HUES64 (cell line): ENCODE results near the gene MROH2A.

Experiments
- H3K27ac ChIP-seq: 2 replicates; pipeline ENCODE4 v1.7.0; 2013; ENCODE audit warnings: low read depth, low read length, inconsistent platforms
- H3K27me3 ChIP-seq: 2 replicates; pipeline ENCODE4 v1.6.1; 2013; ENCODE audit warnings: mild to moderate bottlenecking, low read length; ENCODE audit not compliant: insufficient read depth
- H3K36me3 ChIP-seq: 2 replicates; pipeline ENCODE4 v1.6.1; 2013; ENCODE audit warnings: mild to moderate bottlenecking, low read length; ENCODE audit not compliant: insufficient read depth
- H3K4me1 ChIP-seq: 2 replicates; pipeline ENCODE4 v1.6.1; 2013; ENCODE audit warnings: mild to moderate bottlenecking, low read length, moderate library complexity; ENCODE audit not compliant: insufficient read depth
- H3K4me3 ChIP-seq: 2 replicates; pipeline ENCODE4 v1.5.1; 2013; ENCODE audit warnings: mild to moderate bottlenecking, low read length, moderate library complexity
- H3K9ac ChIP-seq: 2 replicates; pipeline ENCODE4 v1.6.1; 2013; ENCODE audit warnings: mild to moderate bottlenecking, low read depth, low read length
- H3K9me3 ChIP-seq: 2 replicates; pipeline ENCODE4 v1.6.1; 2013; ENCODE audit warnings: low read depth, low read length; ENCODE audit not compliant: insufficient read depth
- WGBS: fragments of 150-250, 120-280 bp; methylation state at CpG from one replicate; pipeline ENCODE4 v1.1.7; 2013; ENCODE audit warnings: missing lambda C conversion rate; 5-methylcytosine and 5-hydroxymethylcytosine counted together

MROH2A gene

DNA sequence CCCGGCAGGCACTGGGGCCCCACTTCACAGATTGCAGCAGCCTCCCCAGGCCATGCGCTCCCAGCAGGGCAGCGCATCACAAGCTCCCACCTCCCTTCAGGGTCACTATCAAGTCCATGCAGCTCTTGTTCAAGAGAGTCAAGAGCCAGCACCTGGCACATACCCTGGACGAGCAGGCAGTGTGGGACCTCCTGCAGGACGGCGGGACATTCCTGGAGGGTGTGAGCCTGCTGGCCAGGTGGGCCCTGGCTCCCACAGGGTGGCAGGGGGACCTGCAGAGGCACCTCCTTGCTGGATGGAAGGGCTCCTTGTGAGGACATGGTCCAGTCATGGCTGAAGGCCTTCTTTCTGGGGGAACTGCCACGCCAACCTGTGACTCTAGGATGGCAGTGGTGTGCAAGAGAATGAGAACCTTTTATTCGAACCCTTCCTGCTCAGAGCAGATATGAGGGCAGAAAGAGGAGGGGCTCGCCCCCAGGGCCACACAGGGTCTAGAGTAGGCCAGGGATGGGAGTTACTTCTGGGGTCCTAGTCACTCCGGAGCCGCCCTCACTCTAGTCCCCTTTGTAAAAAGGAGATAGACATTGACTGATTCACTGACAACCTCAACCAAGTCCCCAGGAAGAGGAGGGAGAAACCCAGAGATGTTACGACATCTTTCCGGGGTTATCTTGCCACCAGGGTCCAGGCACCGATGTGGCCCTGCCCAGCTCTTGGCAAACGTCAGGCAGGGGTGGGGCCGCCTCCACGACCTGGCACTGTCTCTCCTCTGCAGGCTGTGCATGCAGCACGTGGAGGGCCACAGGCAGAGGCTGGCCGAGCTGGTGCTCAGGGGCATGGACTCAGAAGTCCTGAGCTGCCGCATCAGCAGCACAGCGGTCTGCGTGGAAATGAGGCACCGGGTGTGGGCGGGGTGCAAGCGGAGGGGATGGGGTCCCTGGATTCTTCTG lies 44.9 kb downstream of the MROH2A start:
- WGBS = 93% methylated on average over 25 of the region's 25 CpGs

DNA sequence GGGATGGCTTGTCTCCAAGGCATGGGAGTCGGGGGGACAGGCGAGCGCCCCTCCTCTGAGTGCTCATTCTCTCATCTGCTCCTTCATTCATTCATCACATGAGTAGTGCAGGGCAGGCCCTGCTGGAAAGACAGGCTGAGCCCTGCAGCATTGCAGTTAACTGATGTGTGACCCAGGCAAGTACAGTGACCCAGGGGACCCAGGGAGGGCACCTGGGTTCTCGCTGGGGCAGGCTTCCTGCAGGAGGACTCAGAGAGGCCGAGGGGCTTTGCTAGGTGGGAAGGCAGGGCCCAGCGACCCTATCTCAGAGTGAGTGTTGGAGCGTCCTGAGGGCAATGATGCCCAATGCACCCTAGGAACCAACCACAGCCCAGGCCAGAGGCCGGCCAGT lies 45.6 kb downstream of the MROH2A start:
- H3K27me3 ChIP-seq = no peaks in the 10 kb centered on the region
- H3K36me3 ChIP-seq = no peaks in the 10 kb centered on the region
- H3K4me1 ChIP-seq = no peaks in the 10 kb centered on the region
- H3K9me3 ChIP-seq = no peaks in the 10 kb centered on the region
- no peak overlapping the region for H3K9ac ChIP-seq
- WGBS = 95% methylated on average over 8 of the region's 8 CpGs
- H3K4me3 ChIP-seq = no peak overlapping the region
- no peak overlapping the region for H3K27ac ChIP-seq

More for the DNA sequence above, 44.9 kb downstream of the MROH2A start:
- Histone ChIP-seq H3K27ac (no peak overlapping the region), H3K4me3 (no peak overlapping the region), H3K27me3 (no peaks in the 10 kb centered on the region), H3K36me3 (no peaks in the 10 kb centered on the region), H3K4me1 (no peaks in the 10 kb centered on the region), H3K9ac (no peak overlapping the region), H3K9me3 (no peaks in the 10 kb centered on the region)

DNA sequence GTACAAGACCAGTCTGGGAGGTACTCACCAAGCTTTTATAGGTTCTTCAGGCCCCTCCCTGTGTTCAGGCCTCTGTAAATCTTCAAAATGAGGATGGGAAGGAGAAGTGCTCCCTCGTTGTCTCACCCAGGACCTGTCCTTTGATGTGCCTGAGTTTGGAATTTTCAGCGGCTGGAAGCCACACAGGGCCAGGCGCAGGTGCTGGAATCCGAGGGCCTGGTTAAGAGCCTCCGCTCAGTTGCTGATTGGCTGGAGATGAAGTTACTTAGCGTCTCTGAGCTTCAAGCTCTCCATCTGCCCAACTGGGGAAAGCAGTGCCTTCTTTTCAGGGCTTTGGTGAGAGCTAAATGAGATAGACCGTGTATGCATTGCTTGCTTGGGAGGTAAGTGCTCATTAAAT lies 46.2 kb downstream of the MROH2A start:
- no peaks in the 10 kb centered on the region for H3K4me1 ChIP-seq
- H3K36me3 ChIP-seq = no peaks in the 10 kb centered on the region
- no peak overlapping the region for H3K4me3 ChIP-seq
- H3K9ac ChIP-seq = no peak overlapping the region
- no peaks in the 10 kb centered on the region for H3K9me3 ChIP-seq
- 73% methylated on average over 7 of the region's 7 CpGs for WGBS
- H3K27ac ChIP-seq = no peak overlapping the region
- H3K27me3 ChIP-seq = no peaks in the 10 kb centered on the region

DNA sequence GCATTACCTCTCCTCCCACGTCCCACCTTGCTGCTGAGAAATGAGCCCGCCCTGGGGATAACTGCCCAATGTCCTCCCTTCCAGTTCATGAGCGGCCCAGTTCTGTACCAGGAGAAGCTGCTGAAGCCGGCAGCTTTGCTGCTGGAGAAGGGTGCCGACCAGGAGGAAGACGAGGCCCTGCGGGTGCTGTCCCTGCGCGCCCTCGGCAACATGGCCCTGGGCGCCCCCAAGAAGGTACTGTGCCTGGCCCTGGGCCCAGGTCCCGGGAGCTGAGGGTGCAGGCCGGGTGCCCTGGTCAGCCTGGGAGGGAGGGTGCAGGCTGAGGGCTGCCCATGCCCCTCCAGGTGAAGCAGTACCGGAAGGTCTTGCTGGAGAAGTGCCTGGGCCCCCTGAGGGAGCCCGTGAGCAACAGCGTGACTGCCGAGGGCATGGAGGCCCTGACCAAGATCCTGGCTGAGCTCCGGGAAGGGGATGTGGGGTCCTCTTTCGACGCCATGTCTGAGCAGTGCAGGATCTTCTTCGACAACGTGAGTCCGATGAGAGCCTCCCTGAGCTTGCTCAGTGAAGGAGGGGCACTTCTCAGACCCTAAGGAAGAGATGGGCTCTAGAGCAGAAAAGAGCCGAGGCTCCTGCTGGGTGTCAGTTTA lies 50.5 kb downstream of the MROH2A start:
- WGBS = 89% methylated on average over 24 of the region's 24 CpGs

DNA sequence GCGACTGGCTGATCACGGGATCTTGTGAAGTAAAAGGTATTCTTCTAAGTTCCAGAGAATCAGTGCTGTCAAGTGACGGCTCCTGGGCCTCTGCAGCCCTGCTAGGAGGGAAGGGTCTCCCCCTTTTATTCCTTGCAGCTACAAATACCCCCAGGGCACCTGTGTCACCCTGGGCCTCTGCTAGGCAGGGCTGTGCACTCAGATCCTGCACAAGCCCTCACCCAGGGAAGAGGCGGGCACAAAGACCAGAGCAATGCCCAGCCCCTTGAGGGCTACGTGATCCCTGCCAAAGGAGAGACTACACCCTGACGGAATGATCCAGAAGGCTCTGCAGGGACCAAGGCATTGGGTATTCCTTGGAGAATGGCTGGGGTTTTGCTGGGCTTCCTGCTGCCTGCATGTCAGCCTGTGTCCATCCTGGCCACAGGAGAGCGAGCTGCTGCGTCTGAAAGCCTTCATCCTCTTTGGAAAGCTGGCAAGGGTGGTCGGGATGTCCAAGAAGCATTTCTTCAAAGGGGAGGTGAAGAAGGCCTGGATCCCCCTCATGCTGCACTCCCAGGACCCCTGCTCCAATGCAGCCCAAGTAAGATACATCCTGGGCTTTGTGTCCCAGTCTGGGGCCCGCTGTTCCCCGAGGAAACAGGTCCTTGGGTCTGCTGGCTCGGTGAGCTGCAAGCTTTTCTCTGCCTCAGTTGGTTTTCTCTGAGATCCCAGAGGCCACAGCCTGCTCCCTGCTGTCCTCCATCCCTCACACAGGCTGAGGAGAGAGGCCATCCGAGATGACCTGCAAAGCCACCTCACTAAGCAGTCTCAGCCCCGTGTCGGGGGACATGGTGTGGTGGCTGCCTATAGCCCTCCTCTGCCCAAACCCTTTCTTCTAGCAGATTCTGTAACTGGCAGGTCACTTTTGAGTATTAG lies 51.3 kb downstream of the MROH2A start:
- no peak overlapping the region for H3K9ac ChIP-seq
- no peak overlapping the region for H3K4me3 ChIP-seq
- WGBS = 84% methylated on average over 15 of the region's 15 CpGs
- no peak overlapping the region for H3K27ac ChIP-seq
- peaks cover 4% of the 10 kb centered on the region; the same call in 1 of the 2 replicates for H3K4me1 ChIP-seq
- H3K36me3 ChIP-seq = peaks cover 7% of the 10 kb centered on the region
- no peaks in the 10 kb centered on the region for H3K9me3 ChIP-seq
- no peaks in the 10 kb centered on the region for H3K27me3 ChIP-seq

More for the DNA sequence above, 50.5 kb downstream of the MROH2A start:
- Histone ChIP-seq H3K4me3 (no peak overlapping the region), H3K9ac (no peak overlapping the region; the same call in 1 of the 2 replicates), H3K27ac (no peak overlapping the region), H3K27me3 (no peaks in the 10 kb centered on the region), H3K36me3 (no peaks in the 10 kb centered on the region), H3K9me3 (no peaks in the 10 kb centered on the region), H3K4me1 (peaks cover 4% of the 10 kb centered on the region; the same call in 1 of the 2 replicates)

DNA sequence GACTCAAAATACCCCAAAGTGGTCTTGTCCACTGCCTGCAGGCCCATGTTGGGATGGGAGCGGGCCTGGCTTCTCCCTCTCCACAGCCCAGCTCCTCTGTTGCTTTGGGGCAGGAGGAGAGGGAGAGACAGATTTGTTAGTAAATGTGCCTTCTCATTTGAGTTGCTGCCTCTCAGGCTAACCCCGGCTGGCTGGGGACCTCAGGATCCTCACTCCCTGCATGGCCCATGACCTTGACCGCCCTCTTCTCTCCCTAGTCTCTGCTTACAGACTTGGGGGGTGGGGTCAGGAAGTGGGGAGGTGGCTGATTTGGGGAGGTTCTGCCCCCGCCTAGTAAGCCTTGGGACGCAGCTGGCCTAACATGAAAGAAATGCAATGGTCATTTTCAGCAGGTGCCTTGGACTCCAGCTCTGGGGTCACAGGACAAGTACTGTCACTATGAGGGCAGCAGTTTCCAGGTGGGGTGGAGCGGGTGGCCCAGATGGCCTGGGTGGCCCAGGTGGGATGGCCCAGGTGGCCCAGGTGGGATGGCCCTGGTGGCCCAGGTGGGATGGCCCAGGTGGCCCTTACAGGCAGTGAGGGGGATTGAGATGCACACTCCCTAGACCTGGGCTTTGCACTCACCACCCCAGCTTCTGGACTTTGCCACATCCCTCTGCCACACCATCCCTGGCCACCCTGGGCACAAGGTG lies 52.1 kb downstream of the MROH2A start:
- Histone ChIP-seq H3K27me3 (no peaks in the 10 kb centered on the region), H3K27ac (no peak overlapping the region), H3K4me3 (no peak overlapping the region), H3K4me1 (peaks cover 4% of the 10 kb centered on the region; the same call in 1 of the 2 replicates), H3K9me3 (no peaks in the 10 kb centered on the region), H3K36me3 (peaks cover 15% of the 10 kb centered on the region), H3K9ac (no peak overlapping the region)
- WGBS = 92% methylated on average over 6 of the region's 6 CpGs

DNA sequence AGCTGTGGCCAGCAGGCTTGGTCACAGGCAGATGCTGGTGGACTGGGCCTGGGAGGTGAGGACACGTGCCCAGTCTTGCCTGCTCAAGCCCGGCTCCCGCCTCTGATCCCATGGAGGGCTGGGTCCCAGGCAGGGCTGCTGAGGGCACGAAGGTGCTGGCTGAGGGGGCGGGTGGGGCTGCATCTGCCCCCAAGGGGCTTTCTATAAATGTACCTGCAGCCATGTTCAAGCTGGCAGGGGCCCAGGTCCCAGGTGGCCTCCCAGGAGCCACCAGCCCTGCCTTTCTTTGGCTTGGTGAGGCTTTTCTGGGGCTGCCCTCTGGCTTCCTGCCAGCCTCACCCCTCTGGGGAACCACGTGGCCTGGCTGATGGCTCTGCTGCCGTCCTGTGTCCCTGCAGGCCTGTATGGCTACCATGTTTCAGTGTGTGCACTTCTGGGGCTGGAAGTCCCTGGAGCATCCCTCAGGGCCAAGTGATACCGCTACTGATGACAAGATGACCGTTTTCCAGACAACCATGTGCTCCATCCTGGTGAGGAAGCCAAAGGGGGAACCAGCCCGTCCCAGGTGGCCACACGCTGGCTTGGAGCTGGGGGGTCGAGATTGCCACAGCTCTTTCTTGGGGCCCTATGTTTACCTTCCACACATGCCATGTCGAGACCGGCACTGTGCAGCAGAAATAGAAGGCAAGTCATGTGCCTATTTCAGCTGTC lies 53.0 kb downstream of the MROH2A start:
- Histone ChIP-seq H3K4me3 (no peak overlapping the region), H3K4me1 (peaks cover 4% of the 10 kb centered on the region; the same call in 1 of the 2 replicates), H3K27me3 (no peaks in the 10 kb centered on the region), H3K9me3 (no peaks in the 10 kb centered on the region), H3K36me3 (peaks cover 24% of the 10 kb centered on the region), H3K27ac (no peak overlapping the region), H3K9ac (no peak overlapping the region)
- 94% methylated on average over 14 of the region's 14 CpGs for WGBS

DNA sequence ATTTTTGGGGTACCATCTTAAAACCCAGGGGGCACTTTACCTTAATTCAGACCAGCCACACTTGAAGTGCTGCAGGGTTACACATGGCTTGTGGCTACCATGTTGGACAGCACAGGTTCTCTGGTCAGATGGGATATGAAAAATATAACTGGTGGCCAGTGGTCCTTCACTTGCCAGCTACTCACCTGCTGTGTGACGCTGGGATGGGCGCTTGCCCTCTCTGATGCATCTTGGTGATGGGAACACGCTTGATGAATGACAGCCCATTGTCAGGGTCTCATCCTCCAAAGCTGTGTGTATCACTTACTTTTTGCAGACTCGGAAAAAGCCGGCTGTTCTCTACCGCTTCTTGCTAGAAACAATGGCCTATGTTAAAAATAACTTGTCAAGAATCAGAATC lies 53.7 kb downstream of the MROH2A start:
- no peaks in the 10 kb centered on the region for H3K27me3 ChIP-seq
- no peak overlapping the region for H3K9ac ChIP-seq
- peaks cover 4% of the 10 kb centered on the region; the same call in 1 of the 2 replicates for H3K4me1 ChIP-seq
- peaks cover 31% of the 10 kb centered on the region for H3K36me3 ChIP-seq
- H3K4me3 ChIP-seq = no peak overlapping the region
- 98% methylated on average over 6 of the region's 6 CpGs for WGBS
- H3K27ac ChIP-seq = no peak overlapping the region
- no peaks in the 10 kb centered on the region for H3K9me3 ChIP-seq

DNA sequence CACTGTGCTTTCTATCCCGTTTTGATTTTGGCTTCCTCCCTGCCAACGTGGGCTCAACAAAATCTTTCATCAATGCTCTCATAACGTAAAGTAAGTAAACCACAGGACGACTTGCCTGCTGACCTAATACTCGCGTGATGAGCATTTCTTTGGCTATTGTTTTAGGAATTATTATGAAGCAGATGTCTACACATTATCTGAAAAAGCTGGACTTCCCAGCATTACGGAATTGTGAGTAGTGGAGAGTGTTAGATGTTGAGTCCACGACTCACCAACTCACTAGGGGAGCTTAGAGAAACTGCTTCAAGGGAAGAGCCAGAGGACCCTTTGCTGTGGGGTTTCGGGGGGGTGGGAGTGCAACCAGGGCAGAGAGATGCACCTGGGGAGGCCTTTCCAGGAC lies 54.3 kb downstream of the MROH2A start:
- H3K27ac ChIP-seq = no peak overlapping the region
- no peaks in the 10 kb centered on the region for H3K27me3 ChIP-seq
- no peaks in the 10 kb centered on the region for H3K9me3 ChIP-seq
- H3K36me3 ChIP-seq = peaks cover 36% of the 10 kb centered on the region
- no peak overlapping the region for H3K4me3 ChIP-seq
- peaks cover 4% of the 10 kb centered on the region; the same call in 1 of the 2 replicates for H3K4me1 ChIP-seq
- 89% methylated on average over 9 of the region's 9 CpGs for WGBS
- no peak overlapping the region for H3K9ac ChIP-seq

DNA sequence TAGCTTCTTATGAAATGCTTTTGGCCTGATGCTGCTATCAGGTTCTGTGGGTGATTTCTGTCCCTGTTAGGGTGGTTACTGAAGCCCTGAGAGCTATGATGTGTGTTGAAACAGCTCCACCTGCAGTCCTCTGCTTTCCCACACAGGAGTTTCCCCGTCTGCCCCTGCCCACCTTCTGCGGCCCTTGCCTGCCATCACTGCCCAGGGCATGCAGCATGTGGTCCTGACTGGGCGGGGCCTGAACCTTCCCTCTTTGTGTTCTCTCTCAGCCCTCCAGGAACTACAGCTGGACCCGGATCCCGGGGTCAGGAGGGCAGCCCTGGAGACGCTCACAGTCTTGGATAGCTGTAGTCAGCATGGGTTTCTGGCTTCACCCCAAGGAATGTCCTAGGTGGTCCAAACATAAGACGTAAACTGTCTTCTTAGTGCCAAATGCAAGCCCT lies 54.8 kb downstream of the MROH2A start:
- Histone ChIP-seq H3K4me3 (no peak overlapping the region), H3K4me1 (peaks cover 4% of the 10 kb centered on the region; the same call in 1 of the 2 replicates), H3K9ac (no peak overlapping the region), H3K36me3 (peaks cover 41% of the 10 kb centered on the region), H3K9me3 (no peaks in the 10 kb centered on the region), H3K27me3 (no peaks in the 10 kb centered on the region), H3K27ac (peak overlapping the region; percentile 40; the same call in 1 of the 2 replicates)
- 40% methylated on average over 7 of the region's 7 CpGs for WGBS
